ENCODE data around the gene IL17D. TPM values are rescaled to one million over a fixed set of nuclear protein-coding genes. Genes with fewer than 3 reads are reported as not detected.

The IL17D gene
- total and polyA plus RNA-seq, 2 donors (not counting 3 experiments of a cell fraction or from before 2014, with no cell fraction given): 4.0 to 6.1 TPM

DNA sequence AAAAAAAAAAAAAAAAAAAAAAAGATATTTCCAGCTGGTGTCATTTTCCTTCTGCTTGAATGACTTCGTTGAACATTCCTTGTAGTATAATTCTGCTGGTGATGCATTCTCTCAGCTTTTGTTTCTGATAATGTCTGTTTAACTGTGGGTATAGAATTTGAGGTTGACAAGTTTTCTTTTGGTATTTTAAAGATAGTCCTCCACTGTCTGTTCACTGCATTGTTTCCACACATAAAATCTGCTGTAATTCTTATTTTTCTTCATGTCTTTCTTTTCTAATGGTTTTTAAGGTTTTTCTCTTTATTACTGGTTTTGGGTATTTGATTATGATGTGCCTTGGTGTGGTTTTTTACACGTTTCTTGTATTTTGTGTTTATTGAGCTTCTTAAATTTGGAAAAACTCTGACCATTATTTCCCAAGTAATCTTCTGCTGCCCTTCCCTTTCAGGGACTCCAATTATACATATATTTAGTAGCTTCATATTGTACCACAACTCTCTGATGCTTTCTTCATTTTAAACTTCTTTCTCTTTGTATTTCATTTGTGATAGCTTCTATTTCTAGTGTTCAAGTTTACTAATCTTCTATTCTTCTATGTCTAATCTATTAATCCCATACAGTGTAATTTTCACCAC lies 63.9 kb downstream of the IL17D start:
- ChIA-PET CTCF (interaction anchor here (1.2 to 2.1 kb wide), 2 partner anchors 53 to 60 kb away, joined by 4 to 7 read pairs; no protein-coding TSS in a partner anchor), POLR2A (interaction anchor here (0.6 kb wide), 1 partner anchor 178 kb away, joined by 4 read pairs; no protein-coding TSS in a partner anchor)
- TF ChIP-seq POLR2AphosphoS5 (IDR thresholded peaks at IDR 0.05; ENCODE audit: insufficient read depth, low read depth, low read length): no peak
- TF ChIP-seq, protein P1, sequence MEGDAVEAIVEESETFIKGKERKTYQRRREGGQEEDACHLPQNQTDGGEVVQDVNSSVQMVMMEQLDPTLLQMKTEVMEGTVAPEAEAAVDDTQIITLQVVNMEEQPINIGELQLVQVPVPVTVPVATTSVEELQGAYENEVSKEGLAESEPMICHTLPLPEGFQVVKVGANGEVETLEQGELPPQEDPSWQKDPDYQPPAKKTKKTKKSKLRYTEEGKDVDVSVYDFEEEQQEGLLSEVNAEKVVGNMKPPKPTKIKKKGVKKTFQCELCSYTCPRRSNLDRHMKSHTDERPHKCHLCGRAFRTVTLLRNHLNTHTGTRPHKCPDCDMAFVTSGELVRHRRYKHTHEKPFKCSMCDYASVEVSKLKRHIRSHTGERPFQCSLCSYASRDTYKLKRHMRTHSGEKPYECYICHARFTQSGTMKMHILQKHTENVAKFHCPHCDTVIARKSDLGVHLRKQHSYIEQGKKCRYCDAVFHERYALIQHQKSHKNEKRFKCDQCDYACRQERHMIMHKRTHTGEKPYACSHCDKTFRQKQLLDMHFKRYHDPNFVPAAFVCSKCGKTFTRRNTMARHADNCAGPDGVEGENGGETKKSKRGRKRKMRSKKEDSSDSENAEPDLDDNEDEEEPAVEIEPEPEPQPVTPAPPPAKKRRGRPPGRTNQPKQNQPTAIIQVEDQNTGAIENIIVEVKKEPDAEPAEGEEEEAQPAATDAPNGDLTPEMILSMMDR (IDR thresholded peaks at IDR 0.05; ENCODE audit: extremely low read depth in 1 of 2, insufficient read depth in 1 of 2, low read depth in 1 of 2, low read length in 2 of 2): no peak
- TF ChIP-seq FOS (IDR thresholded peaks at IDR 0.05; ENCODE audit: borderline replicate concordance, insufficient read depth, low read length): no peak
- no peak for TF ChIP-seq POLR2A (IDR thresholded peaks at IDR 0.05; ENCODE audit: low read depth, low read length)
- TF ChIP-seq MAX (IDR thresholded peaks at IDR 0.05; ENCODE audit: insufficient read depth, insufficient read length): no peak
- TF ChIP-seq MYC (IDR thresholded peaks at IDR 0.05; ENCODE audit: low read depth, low read length): no peak
- TF ChIP-seq JUN (IDR thresholded peaks at IDR 0.05; ENCODE audit: borderline replicate concordance, insufficient read depth, insufficient read length, low read depth): no peak
- no peak for TF ChIP-seq EZH2 (IDR thresholded peaks at IDR 0.05; ENCODE audit: borderline replicate concordance, low read depth, low read length, severe bottlenecking)
- TF ChIP-seq GATA2 (IDR thresholded peaks at IDR 0.05; ENCODE audit: insufficient read depth, insufficient read length, low read depth, low read length): no peak
- Histone ChIP-seq H3K27ac (ENCODE audit: insufficient read depth, low read depth, low read length) (no peak overlapping the region), H2AFZ (ENCODE audit: low read depth, low read length) (no peak overlapping the region), H3K4me2 (ENCODE audit: insufficient read depth, low read length) (no peak overlapping the region), H3K4me3 (replicated peaks in 1 of 3; ENCODE audit: insufficient read depth in 1 of 3, low read depth in 1 of 3, low read length in 3 of 3) (no peak overlapping the region), H3K27me3 (ENCODE audit: control insufficient read depth in 2 of 2, insufficient read depth in 2 of 2, low read length in 2 of 2) (no peaks in the 10 kb centered on the region), H3K36me3 (ENCODE audit: control insufficient read depth in 2 of 2, extremely low read depth in 1 of 2, insufficient read depth in 2 of 2, low read length in 2 of 2) (no peaks in the 10 kb centered on the region), H4K20me1 (replicated peaks; ENCODE audit: control insufficient read depth, extremely low read depth, insufficient read depth, low read length) (no peaks in the 10 kb centered on the region), H3K79me2 (ENCODE audit: control insufficient read depth, insufficient read depth, low read length) (peaks cover 3% of the 10 kb centered on the region), H3K9ac (replicated peaks; ENCODE audit: extremely low read depth, insufficient read depth, low read length) (no peak overlapping the region), H3K4me1 (ENCODE audit: control insufficient read depth, extremely low read depth, insufficient read depth, low read length) (peaks cover 10% of the 10 kb centered on the region), H3K9me1 (replicated peaks; ENCODE audit: control insufficient read depth, extremely low read depth, insufficient read depth, low read length) (no peaks in the 10 kb centered on the region), H3K9me3 (replicated peaks; ENCODE audit: control insufficient read depth, insufficient read depth, low read length) (no peaks in the 10 kb centered on the region)
- intact Hi-C loops (cut with micrococcal nuclease) (no loop called here), dilution Hi-C loops (cut with MboI; ENCODE audit: extremely low pct_ligation_motif_present, low sequenced_read_pairs) (no loop called here)
- FAIRE-seq (no peak), DNase-seq (ENCODE audit: low read depth, low spot score) (no peak)
- no TSS peak for BruUV-seq (replicated peaks)
